ENCODE results near the gene SLC51B.
A peak's percentile ranks its signal among the peaks of the same experiment; 100 is the strongest.

SLC51B gene

GRCh38 chr15:65049418-65049840 is 4.2 kb downstream of the SLC51B start:
- DNase-seq (ENCODE audit: low read depth, low spot score): peak; percentile 50
- TF ChIP-seq CTCF (IDR thresholded peaks at IDR 0.05; ENCODE audit: insufficient read depth, low read length, missing control alignments): no peak
- ChIA-PET CTCF (interaction anchor here (7.5 to 8.0 kb wide), 3 partner anchors 17 to 54 kb away, joined by 133 to 338 read pairs (median 135); partner anchors contain the start of genes KBTBD13 and RASL12), POLR2A (no interaction called here)
- peak overlapping the region; percentile 47 for H3K4me3 ChIP-seq (ENCODE audit: low read depth, low read length)

GRCh38 chr15:65050270-65050669 is 5.1 kb downstream of the SLC51B start:
- H3K4me3 ChIP-seq (ENCODE audit: low read depth, low read length): no peak overlapping the region
- TF ChIP-seq CTCF (IDR thresholded peaks at IDR 0.05; ENCODE audit: insufficient read depth, low read length, missing control alignments): no peak
- no peak for DNase-seq (ENCODE audit: low read depth, low spot score)
- CTCF ChIA-PET: interaction anchor here (0.7 to 8.0 kb wide), 5 partner anchors 7 to 53 kb away, joined by 3 to 338 read pairs (median 133); partner anchors contain the start of genes KBTBD13, RASL12 and SLC51B
- POLR2A ChIA-PET: no interaction called here

GRCh38 chr15:65051266-65051665 is 6.1 kb downstream of the SLC51B start:
- CTCF ChIA-PET: interaction anchor here (1.0 to 8.0 kb wide), 9 partner anchors 8 to 52 kb away, joined by 3 to 338 read pairs (median 10); partner anchors contain the start of genes KBTBD13, RASL12 and SLC51B
- no peak for TF ChIP-seq CTCF (IDR thresholded peaks at IDR 0.05; ENCODE audit: insufficient read depth, low read length, missing control alignments)
- DNase-seq (ENCODE audit: low read depth, low spot score): no peak
- H3K4me3 ChIP-seq (ENCODE audit: low read depth, low read length): no peak overlapping the region
- POLR2A ChIA-PET: interaction anchor here (0.5 kb wide), 1 partner anchor 348 kb away, joined by 3 read pairs; no protein-coding TSS in a partner anchor

- TF ChIP-seq CTCF (IDR thresholded peaks at IDR 0.05; ENCODE audit: insufficient read depth, low read length, missing control alignments): no peak
- no peak for DNase-seq (ENCODE audit: low read depth, low spot score)
- H3K4me3 ChIP-seq (ENCODE audit: low read depth, low read length): no peak overlapping the region
- ChIA-PET POLR2A (no interaction called here), CTCF (interaction anchor here (0.8 to 8.0 kb wide), 16 partner anchors 9 to 218 kb away, joined by 3 to 338 read pairs (median 14); partner anchors contain the start of genes KBTBD13, RASL12, SLC51B and UBAP1L)
These were observed 7.8 kb downstream of the SLC51B start for GRCh38 chr15:65052956-65053355.

GRCh38 chr15:65054333-65055200 is 9.4 kb downstream of the SLC51B start:
- H3K4me3 ChIP-seq (ENCODE audit: low read depth, low read length): no peak overlapping the region
- CTCF ChIA-PET: interaction anchor here (0.9 to 8.0 kb wide), 21 partner anchors 11 to 243 kb away, joined by 3 to 338 read pairs (median 14); partner anchors contain the start of genes KBTBD13, RASL12, SLC51B and UBAP1L
- peak; percentile 97 for TF ChIP-seq CTCF (IDR thresholded peaks at IDR 0.05; ENCODE audit: insufficient read depth, low read length, missing control alignments)
- no peak for DNase-seq (ENCODE audit: low read depth, low spot score)
- POLR2A ChIA-PET: interaction anchor here (1.0 kb wide), 1 partner anchor 250 kb away, joined by 3 read pairs; the partner anchor contains the start of gene RNU5B-1

Measured in AG04449 (cell line).